SHP77 treated with DMSO at 0.1 percent for 48 hours (cell line): ENCODE measurements around the gene MAP1LC3C.
"Not testable (repeated sequence)": the region's sequence is repeated elsewhere in the genome, so short reads cannot be mapped to it uniquely, and the experiment has no call there.

Source experiments
- DNase-seq: peaks from one replicate; lab custom pipeline; 2025; lab: John Stamatoyannopoulos, UW

MAP1LC3C gene

DNA sequence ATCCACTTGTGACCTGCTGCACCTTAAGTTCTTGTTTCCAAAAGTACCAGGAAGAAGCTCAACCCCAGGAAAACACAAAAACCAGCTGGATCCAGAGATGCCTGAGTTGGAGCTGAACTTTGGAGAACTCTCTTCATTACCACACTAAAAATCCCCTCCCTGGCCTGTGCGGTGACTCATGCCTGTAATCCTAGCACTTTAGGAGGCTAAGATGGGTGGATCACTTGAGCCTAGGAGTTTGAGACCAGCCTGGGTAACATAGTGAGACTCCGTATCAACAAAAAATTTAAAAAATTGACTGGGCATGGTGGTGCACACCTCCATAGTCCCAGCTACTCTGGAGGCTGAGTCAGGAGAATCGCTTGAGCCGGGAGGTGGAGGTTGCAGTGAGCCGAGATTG is 6.2 kb downstream of the MAP1LC3C start:
- DNase-seq, result no peak

GRCh38 chr1:241990040-241990439 is 8.9 kb downstream of the MAP1LC3C start:
- peak; percentile 66 for DNase-seq

DNA sequence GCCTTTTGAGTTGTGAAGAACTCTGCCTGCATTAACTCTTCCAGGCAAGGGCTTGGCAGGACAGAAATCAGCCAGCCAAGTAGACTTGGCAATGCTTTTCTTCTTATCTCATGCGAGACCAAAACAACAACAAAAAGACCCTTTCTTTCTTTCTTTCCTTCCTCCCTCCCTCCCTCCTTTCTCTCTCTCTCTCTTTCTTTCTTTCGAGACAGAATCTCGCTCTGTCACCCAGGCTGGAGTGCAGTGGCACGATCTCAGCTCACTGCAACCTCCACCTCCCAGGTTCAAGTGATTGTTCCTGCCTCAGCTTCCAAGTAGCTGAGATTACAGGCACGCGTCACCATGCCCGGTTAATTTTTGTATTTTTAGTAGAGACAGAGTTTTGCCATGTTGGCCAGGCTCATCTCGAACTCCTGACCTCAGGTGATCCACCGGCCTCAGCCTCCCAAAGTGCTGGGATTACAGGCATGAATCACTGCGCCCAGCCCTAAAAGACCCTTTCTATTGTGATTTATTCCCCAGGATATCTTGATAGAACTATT is 10.4 kb downstream of the MAP1LC3C start:
- DNase-seq, result not testable (repeated sequence)

GRCh38 chr1:241985787-241986186 is 13.1 kb downstream of the MAP1LC3C start:
- peak; percentile 6 for DNase-seq

GRCh38 chr1:241979926-241980325 is 19.0 kb downstream of the MAP1LC3C start:
- no peak for DNase-seq

GRCh38 chr1:241979071-241979470 is 19.8 kb downstream of the MAP1LC3C start:
- DNase-seq, result no peak

DNA sequence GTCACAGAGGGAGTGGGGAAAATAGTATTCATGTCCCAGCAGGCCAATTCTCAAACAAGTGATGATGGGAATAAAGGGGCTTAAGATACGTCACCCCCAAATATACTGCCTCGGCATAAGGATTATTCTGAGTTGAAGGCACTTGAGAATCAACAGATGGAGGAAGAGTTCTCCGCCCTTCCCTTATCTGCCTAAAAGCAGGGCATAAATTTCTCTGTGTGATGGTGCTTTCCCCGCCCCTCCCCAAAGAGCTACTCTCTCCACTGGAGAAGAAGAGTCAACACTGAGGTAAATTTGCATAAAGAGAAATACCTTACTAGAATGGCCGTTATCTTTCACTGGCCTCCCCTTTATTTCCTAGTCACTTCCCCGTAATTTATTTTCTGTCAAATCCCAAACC is 22.7 kb downstream of the MAP1LC3C start:
- DNase-seq, result no peak

DNA sequence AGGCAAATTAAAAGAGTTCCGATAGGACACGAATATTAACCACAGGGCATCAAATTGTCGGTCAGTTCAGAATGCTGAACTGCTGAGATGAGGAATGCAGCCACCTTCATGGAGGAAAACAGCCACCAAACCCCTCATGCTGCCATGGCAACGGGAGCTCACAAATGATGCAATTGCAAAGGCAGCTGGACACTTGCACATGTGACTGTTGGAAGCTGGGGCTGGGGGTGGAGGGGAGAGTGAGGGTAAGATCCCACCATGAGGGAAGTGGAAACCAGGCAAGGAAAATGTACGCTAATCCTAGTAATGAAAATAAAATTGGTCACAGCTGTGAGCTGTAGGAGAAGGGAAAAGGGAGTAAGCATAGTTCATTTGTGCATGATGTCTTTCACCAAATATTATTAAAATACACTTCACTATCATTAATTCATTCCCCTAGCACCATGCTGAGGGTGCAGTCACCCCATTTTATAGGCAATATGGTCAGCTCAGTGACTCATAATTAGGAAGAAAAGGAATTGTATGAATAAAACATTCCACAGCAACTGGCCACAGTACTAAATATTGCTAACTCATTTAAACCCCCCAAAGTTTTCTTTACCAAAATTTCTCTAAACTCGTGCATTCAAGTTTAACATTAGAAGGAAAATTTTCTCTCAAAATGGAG is 26.1 kb downstream of the MAP1LC3C start:
- DNase-seq, result peak; percentile 7

DNA sequence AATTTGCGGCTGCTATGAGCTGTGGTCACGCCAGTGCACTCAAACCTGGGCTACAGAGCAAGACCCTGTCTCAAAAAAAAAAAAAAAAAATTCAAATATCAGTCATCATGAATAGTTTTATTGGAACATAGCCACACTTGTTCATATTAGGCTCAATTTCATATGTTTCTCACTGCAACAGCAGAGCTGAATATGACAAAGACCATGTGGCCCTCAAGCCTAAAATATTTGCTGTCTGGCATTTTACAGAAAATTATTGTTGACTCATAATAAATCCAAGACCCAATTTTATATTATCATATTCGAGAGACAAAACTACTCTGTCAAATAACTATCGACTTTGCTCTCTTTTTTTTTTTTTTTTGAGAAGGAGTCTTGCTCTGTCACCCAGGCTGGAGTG is 30.3 kb downstream of the MAP1LC3C start:
- DNase-seq, result no peak

- DNase-seq, result no peak
Measured at GRCh38 chr1:241964550-241965282, 34.2 kb downstream of the MAP1LC3C start.

- no peak for DNase-seq
Measured at GRCh38 chr1:241963722-241964121, 35.2 kb downstream of the MAP1LC3C start.

- DNase-seq, result no peak
Measured at GRCh38 chr1:241962153-241962552, 36.7 kb downstream of the MAP1LC3C start.

GRCh38 chr1:241957692-241958494 is 41.0 kb downstream of the MAP1LC3C start, which contains the start of gene BECN2:
Gene BECN2, plus strand, starts transcription at chr1:241957767. Its CDS starts 0 bp downstream, at chr1:241957767.
- DNase-seq, result peak; percentile 73

- no peak for DNase-seq
Measured at GRCh38 chr1:241950390-241950789, 48.5 kb downstream of the MAP1LC3C start.

GRCh38 chr1:241947354-241947753 is 51.5 kb downstream of the MAP1LC3C start:
- DNase-seq, result no peak
